Measurements from ENCODE around the gene POU6F1.

- TF ChIP-seq POLR2A (IDR thresholded peaks at IDR 0.05) (no peak), POLR2AphosphoS5 (IDR thresholded peaks at IDR 0.05; ENCODE audit: insufficient read depth in 1 of 2, low read depth in 1 of 2) (peak in 1 of 2 donors; percentile 38)
Observed at GRCh38 chr12:51217133-51217967, 512 bp downstream of the POU6F1 start.
